COLO668 (cell line): ENCODE results near the gene MALT1.
"Not testable (repeated sequence)": the region's sequence is repeated elsewhere in the genome, so short reads cannot be mapped to it uniquely, and the experiment has no call there.

ENCODE experiments used
- DNase-seq: peaks from one replicate; lab custom pipeline; 2025; ENCODE audit not compliant: unreplicated experiment; lab: John Stamatoyannopoulos, UW

The MALT1 gene

GRCh38 chr18:58768293-58768974 lies 97.2 kb downstream of the MALT1 start:
- peak; percentile 90 for DNase-seq

- DNase-seq, result no peak
Measured at GRCh38 chr18:58769321-58769720, 98.1 kb downstream of the MALT1 start.

- DNase-seq, result no peak
Measured at GRCh38 chr18:58770601-58771000, 99.3 kb downstream of the MALT1 start.

- no peak for DNase-seq
Measured at GRCh38 chr18:58772161-58772560, 100.9 kb downstream of the MALT1 start.

GRCh38 chr18:58776084-58776483 lies 104.8 kb downstream of the MALT1 start:
- no peak for DNase-seq

- DNase-seq, result not testable (repeated sequence)
Measured at GRCh38 chr18:58776541-58776940, 105.3 kb downstream of the MALT1 start.

GRCh38 chr18:58777471-58777870 lies 106.2 kb downstream of the MALT1 start:
- no peak for DNase-seq

- DNase-seq, result no peak
Measured at GRCh38 chr18:58779529-58779928, 108.3 kb downstream of the MALT1 start.

- DNase-seq, result no peak
Measured at GRCh38 chr18:58780045-58780444, 108.8 kb downstream of the MALT1 start.

- DNase-seq, result peak; percentile 80
Measured at GRCh38 chr18:58781627-58782194, 110.4 kb downstream of the MALT1 start.

- no peak for DNase-seq
Measured at GRCh38 chr18:58784601-58785137, 113.4 kb downstream of the MALT1 start.

GRCh38 chr18:58785171-58785805 lies 114.0 kb downstream of the MALT1 start:
- peak; percentile 39 for DNase-seq

- DNase-seq, result no peak
Measured at GRCh38 chr18:58785870-58786269, 114.6 kb downstream of the MALT1 start.

GRCh38 chr18:58787536-58788149 lies 116.4 kb downstream of the MALT1 start:
- DNase-seq, result no peak

GRCh38 chr18:58788470-58788869 lies 117.2 kb downstream of the MALT1 start:
- no peak for DNase-seq

- DNase-seq, result no peak
Measured at GRCh38 chr18:58788971-58789875, 118.0 kb downstream of the MALT1 start.

GRCh38 chr18:58789876-58790240 lies 118.6 kb downstream of the MALT1 start:
- no peak for DNase-seq

- DNase-seq, result no peak
Measured at GRCh38 chr18:58792086-58792485, 120.8 kb downstream of the MALT1 start.

GRCh38 chr18:58793361-58793760 lies 122.1 kb downstream of the MALT1 start:
- no peak for DNase-seq

- DNase-seq, result no peak
Measured at GRCh38 chr18:58796220-58796619, 125.0 kb downstream of the MALT1 start.

- DNase-seq, result no peak
Measured at GRCh38 chr18:58800582-58800981, 129.3 kb downstream of the MALT1 start.
